ENCODE results near the gene MICB. TPM values are rescaled to one million over a fixed set of nuclear protein-coding genes. Genes with fewer than 3 reads are reported as not detected.

MICB gene
- total and polyA plus RNA-seq, 2 of the 8 experiments (the other 6 are each of a cell fraction or from before 2014, with no cell fraction given): 16.2 to 25.3 TPM

DNA sequence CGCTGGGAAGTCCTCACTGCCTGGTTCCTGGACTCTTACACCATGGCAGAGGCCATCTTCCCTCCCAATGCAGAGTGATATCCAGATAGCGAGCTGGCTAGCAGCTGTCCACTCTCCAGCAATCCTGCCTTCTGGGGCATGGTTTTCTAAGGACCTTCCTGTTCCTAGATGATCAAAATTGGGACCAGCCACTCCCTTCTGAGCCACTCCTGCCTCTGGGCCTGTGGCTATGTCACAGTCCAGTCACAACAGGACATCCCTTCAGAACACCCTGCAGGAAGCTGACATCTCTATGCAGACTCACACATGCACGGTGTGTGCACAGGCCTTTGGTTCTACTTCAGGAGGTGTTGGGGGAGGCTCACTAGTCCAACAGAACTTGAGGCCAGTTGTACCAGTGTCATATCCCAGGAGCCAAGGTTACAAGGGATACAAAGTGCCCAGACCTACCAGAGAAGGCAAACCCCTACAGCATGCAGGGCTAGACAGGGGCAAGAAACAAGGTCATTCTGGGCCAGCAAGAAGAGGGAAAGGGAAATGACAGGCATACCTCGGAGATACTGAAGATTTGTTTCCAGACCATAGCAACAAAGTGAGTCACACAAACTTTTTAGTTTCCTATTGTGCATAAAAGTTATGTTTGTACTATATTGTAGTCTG, 28.1 kb downstream of the MICB start:
- H2BK15ac ChIP-seq (ENCODE audit: low read length): no peak overlapping the region
- no peak overlapping the region for H2AK5ac ChIP-seq (ENCODE audit: low read depth, low read length)
- no peak overlapping the region for H2BK20ac ChIP-seq (ENCODE audit: low read length)
- H3K9me3 ChIP-seq (ENCODE audit: insufficient read depth in 2 of 2, low read depth in 1 of 2, low read length in 1 of 2): no peaks in the 10 kb centered on the region
- no peak overlapping the region for H3K9ac ChIP-seq (replicated peaks in 1 of 4; ENCODE audit: extremely low read depth in 1 of 4, low read depth in 3 of 4, low read length in 3 of 4)
- TF ChIP-seq YY1 (IDR thresholded peaks at IDR 0.05; ENCODE audit: low read depth, low read length) (no peak), SP1 (IDR thresholded peaks at IDR 0.05; ENCODE audit: low read depth, low read length) (no peak), HDAC2 (IDR thresholded peaks at IDR 0.05; ENCODE audit: borderline replicate concordance in 1 of 2, low read depth in 2 of 2, low read length in 2 of 2) (no peak)
- no peak overlapping the region for H3K4me3 ChIP-seq (ENCODE audit: extremely low read depth in 1 of 4, insufficient read depth in 2 of 4, low read depth in 3 of 4, low read length in 4 of 4)
- no peak for DNase-seq (ENCODE audit: low read depth in 1 of 2, low spot score in 2 of 2)
- no peak overlapping the region for H3K23ac ChIP-seq (ENCODE audit: insufficient read length)
- no peak overlapping the region; the same call in 1 of the 2 replicates for H3K27ac ChIP-seq (ENCODE audit: low read depth, low read length)
- no peak overlapping the region for H3K56ac ChIP-seq (replicated peaks; ENCODE audit: insufficient read length, low read depth, low read length)
- CTCF ChIA-PET (ENCODE audit: partially characterized antibody): interaction anchor here (0.6 to 1.6 kb wide), 3 partner anchors 32 to 71 kb away, joined by 3 to 5 read pairs (median 3); no protein-coding TSS in a partner anchor
- H3K36me3 ChIP-seq (ENCODE audit: control insufficient read depth in 2 of 4, insufficient read depth in 4 of 4, low read length in 3 of 4): peaks cover 9 to 19% (median 11%) of the 10 kb centered on the region in 4 experiments
- H3K4ac ChIP-seq (replicated peaks; ENCODE audit: insufficient read length, low read depth, low read length): no peak overlapping the region
- no peak for FAIRE-seq
- H2AFZ ChIP-seq (ENCODE audit: low read length): no peak overlapping the region
- no peak overlapping the region for H4K91ac ChIP-seq (replicated peaks; ENCODE audit: insufficient read length, low read length)
- H2BK12ac ChIP-seq (ENCODE audit: low read depth, low read length): no peak overlapping the region
- H3K14ac ChIP-seq (ENCODE audit: insufficient read length): no peak overlapping the region
- no peaks in the 10 kb centered on the region for H3K27me3 ChIP-seq (replicated peaks in 1 of 4; ENCODE audit: control insufficient read depth in 3 of 4, extremely low read depth in 1 of 4, insufficient read depth in 3 of 4, low read length in 3 of 4)
- no peaks in the 10 kb centered on the region for H3K23me2 ChIP-seq (ENCODE audit: low read depth, low read length)
- no peak overlapping the region for H3K18ac ChIP-seq (ENCODE audit: extremely low read depth, low read length)
- no peaks in the 10 kb centered on the region for H3K79me2 ChIP-seq (ENCODE audit: control insufficient read depth in 1 of 2, insufficient read depth in 2 of 2, low read length in 2 of 2)
- H3K4me1 ChIP-seq (replicated peaks in 1 of 4; ENCODE audit: control insufficient read depth in 3 of 4, insufficient read depth in 4 of 4, low read length in 3 of 4): peaks cover 0 to 5% (median 3%) of the 10 kb centered on the region in 4 experiments; a peak in 3 of 7 replicates
- no peak overlapping the region for H2BK5ac ChIP-seq (ENCODE audit: low read depth, low read length)
- H4K20me1 ChIP-seq (replicated peaks in 1 of 2; ENCODE audit: control insufficient read depth in 1 of 2, insufficient read depth in 2 of 2, low read length in 2 of 2): peaks cover 8 to 15% of the 10 kb centered on the region in 2 experiments
- POLR2A ChIA-PET (ENCODE audit: partially characterized antibody): interaction anchor here (0.6 to 18.4 kb wide), 6 partner anchors 13 to 620 kb away, joined by 3 to 428 read pairs (median 4); partner anchors contain the start of genes ATP6V1G2, DDX39B and NFKBIL1
- H4K5ac ChIP-seq (ENCODE audit: insufficient read length, low read depth, low read length): no peak overlapping the region
- H2BK120ac ChIP-seq (replicated peaks; ENCODE audit: low read depth, low read length): no peak overlapping the region
- no peak overlapping the region for H4K8ac ChIP-seq (ENCODE audit: extremely low read depth, insufficient read depth, low read length)
- H3K79me1 ChIP-seq (ENCODE audit: low read depth, low read length): no peaks in the 10 kb centered on the region
- no peak overlapping the region for H3K4me2 ChIP-seq (ENCODE audit: insufficient read depth in 1 of 2, low read depth in 2 of 2, low read length in 2 of 2)
- 98% methylated on average over 4 of the region's 4 CpGs; no CpG with 5 or more reads in 1 of the 2 experiments for WGBS, 2 experiments (ENCODE audit: extremely low coverage in 1 of 2, insufficient coverage in 1 of 2, insufficient read length in 1 of 2, insufficient replicate concordance in 2 of 2, low coverage in 1 of 2, low lambda C conversion rate in 2 of 2, missing lambda C conversion rate in 1 of 2)
